Neural progenitor cell (in vitro differentiated cells): Measurements from ENCODE around the gene IQCF5.
"Not testable (repeated sequence)": the region's sequence is repeated elsewhere in the genome, so short reads cannot be mapped to it uniquely, and the experiment has no call there.

Experiments used
- EZH2 ChIP-seq: fragments of 200-600 bp; sonication (generic); IDR thresholded peaks from 2 replicates; pipeline ENCODE4 v1.6.1; 2017; ENCODE audit warnings: antibody characterized with exemption, mild to moderate bottlenecking, moderate library complexity
- EZH2phosphoT487 ChIP-seq: fragments of 200-600 bp; sonication (generic); IDR thresholded peaks from 2 replicates; pipeline ENCODE4 v1.6.1; 2017; ENCODE audit warnings: antibody characterized with exemption
- TF ChIP-seq, protein P1 (sequence below): fragments of 200-600 bp; sonication (generic); IDR thresholded peaks from 2 replicates; pipeline ENCODE4 v1.5.1; 2017; ENCODE audit warnings: antibody characterized with exemption, mild to moderate bottlenecking

GRCh38 chr3:51855411-51855810 lies 20.0 kb downstream of the IQCF5 start:
- TF ChIP-seq, protein P1, sequence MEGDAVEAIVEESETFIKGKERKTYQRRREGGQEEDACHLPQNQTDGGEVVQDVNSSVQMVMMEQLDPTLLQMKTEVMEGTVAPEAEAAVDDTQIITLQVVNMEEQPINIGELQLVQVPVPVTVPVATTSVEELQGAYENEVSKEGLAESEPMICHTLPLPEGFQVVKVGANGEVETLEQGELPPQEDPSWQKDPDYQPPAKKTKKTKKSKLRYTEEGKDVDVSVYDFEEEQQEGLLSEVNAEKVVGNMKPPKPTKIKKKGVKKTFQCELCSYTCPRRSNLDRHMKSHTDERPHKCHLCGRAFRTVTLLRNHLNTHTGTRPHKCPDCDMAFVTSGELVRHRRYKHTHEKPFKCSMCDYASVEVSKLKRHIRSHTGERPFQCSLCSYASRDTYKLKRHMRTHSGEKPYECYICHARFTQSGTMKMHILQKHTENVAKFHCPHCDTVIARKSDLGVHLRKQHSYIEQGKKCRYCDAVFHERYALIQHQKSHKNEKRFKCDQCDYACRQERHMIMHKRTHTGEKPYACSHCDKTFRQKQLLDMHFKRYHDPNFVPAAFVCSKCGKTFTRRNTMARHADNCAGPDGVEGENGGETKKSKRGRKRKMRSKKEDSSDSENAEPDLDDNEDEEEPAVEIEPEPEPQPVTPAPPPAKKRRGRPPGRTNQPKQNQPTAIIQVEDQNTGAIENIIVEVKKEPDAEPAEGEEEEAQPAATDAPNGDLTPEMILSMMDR = not testable (repeated sequence)
- not testable (repeated sequence) for TF ChIP-seq EZH2phosphoT487, EZH2
